ENCODE data around the gene GRIK2. TPM values are rescaled to one million over a fixed set of nuclear protein-coding genes. Genes with fewer than 3 reads are reported as not detected.

The GRIK2 gene
- total RNA-seq, 1 donor from 2014 or later = 95.5 TPM

GRCh38 chr6:101597693-101598092, 204.2 kb downstream of the GRIK2 start:
- Mint-ChIP-seq H3K4me3 (ENCODE audit: unreplicated experiment) (no peak overlapping the region), H3K36me3 (ENCODE audit: unreplicated experiment) (no peaks in the 10 kb centered on the region)
- DNase-seq = no peak

GRCh38 chr6:101605426-101605825, 211.9 kb downstream of the GRIK2 start:
- TF ChIP-seq, protein P1, sequence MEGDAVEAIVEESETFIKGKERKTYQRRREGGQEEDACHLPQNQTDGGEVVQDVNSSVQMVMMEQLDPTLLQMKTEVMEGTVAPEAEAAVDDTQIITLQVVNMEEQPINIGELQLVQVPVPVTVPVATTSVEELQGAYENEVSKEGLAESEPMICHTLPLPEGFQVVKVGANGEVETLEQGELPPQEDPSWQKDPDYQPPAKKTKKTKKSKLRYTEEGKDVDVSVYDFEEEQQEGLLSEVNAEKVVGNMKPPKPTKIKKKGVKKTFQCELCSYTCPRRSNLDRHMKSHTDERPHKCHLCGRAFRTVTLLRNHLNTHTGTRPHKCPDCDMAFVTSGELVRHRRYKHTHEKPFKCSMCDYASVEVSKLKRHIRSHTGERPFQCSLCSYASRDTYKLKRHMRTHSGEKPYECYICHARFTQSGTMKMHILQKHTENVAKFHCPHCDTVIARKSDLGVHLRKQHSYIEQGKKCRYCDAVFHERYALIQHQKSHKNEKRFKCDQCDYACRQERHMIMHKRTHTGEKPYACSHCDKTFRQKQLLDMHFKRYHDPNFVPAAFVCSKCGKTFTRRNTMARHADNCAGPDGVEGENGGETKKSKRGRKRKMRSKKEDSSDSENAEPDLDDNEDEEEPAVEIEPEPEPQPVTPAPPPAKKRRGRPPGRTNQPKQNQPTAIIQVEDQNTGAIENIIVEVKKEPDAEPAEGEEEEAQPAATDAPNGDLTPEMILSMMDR (IDR thresholded peaks at IDR 0.05; ENCODE audit: partially characterized antibody, unreplicated experiment) = no peak
- Mint-ChIP-seq H3K4me1 (ENCODE audit: low read depth, unreplicated experiment) (peaks cover 3% of the 10 kb centered on the region), H3K27me3 (ENCODE audit: unreplicated experiment) (no peaks in the 10 kb centered on the region), H3K27ac (ENCODE audit: unreplicated experiment) (no peak overlapping the region), H3K4me3 (ENCODE audit: unreplicated experiment) (no peak overlapping the region), H3K9me3 (ENCODE audit: unreplicated experiment) (peaks cover 2% of the 10 kb centered on the region), H3K36me3 (ENCODE audit: unreplicated experiment) (no peaks in the 10 kb centered on the region)
- no peak for DNase-seq

More at GRCh38 chr6:101597693-101598092, 204.2 kb downstream of the GRIK2 start:
- Mint-ChIP-seq H3K9me3 (ENCODE audit: unreplicated experiment) (peaks cover 4% of the 10 kb centered on the region), H3K27me3 (ENCODE audit: unreplicated experiment) (no peaks in the 10 kb centered on the region), H3K4me1 (ENCODE audit: low read depth, unreplicated experiment) (no peaks in the 10 kb centered on the region), H3K27ac (ENCODE audit: unreplicated experiment) (no peak overlapping the region)
- TF ChIP-seq, protein P1 (IDR thresholded peaks at IDR 0.05; ENCODE audit: partially characterized antibody, unreplicated experiment) = no peak

DNA sequence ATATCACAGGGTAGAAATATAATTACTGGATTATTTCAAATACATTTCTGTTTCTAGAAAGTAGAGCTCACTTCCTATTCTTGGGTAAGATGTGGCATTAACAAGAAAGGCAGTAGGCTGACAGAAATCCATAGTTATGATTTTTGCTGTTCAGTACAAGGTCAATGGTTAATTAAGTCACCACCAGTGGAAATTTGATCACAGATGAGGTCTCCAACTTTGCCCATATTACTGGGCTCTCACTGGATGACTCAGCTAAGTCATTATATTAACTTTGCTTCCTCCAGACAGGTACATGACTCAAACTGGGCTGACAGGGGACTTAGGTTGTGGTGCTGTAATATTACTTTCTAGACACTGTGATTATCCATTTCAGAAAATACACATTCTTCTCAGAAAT, 212.4 kb downstream of the GRIK2 start:
- H3K27ac Mint-ChIP-seq (ENCODE audit: unreplicated experiment) = no peak overlapping the region
- H3K4me3 Mint-ChIP-seq (ENCODE audit: unreplicated experiment) = no peak overlapping the region
- H3K36me3 Mint-ChIP-seq (ENCODE audit: unreplicated experiment) = no peaks in the 10 kb centered on the region
- no peaks in the 10 kb centered on the region for H3K27me3 Mint-ChIP-seq (ENCODE audit: unreplicated experiment)
- no peak for DNase-seq
- no peaks in the 10 kb centered on the region for H3K9me3 Mint-ChIP-seq (ENCODE audit: unreplicated experiment)
- H3K4me1 Mint-ChIP-seq (ENCODE audit: low read depth, unreplicated experiment) = peaks cover 3% of the 10 kb centered on the region
- TF ChIP-seq, protein P1 (IDR thresholded peaks at IDR 0.05; ENCODE audit: partially characterized antibody, unreplicated experiment) = no peak

- H3K36me3 Mint-ChIP-seq (ENCODE audit: unreplicated experiment) = no peaks in the 10 kb centered on the region
- H3K27ac Mint-ChIP-seq (ENCODE audit: unreplicated experiment) = no peak overlapping the region
- no peaks in the 10 kb centered on the region for H3K27me3 Mint-ChIP-seq (ENCODE audit: unreplicated experiment)
- no peaks in the 10 kb centered on the region for H3K9me3 Mint-ChIP-seq (ENCODE audit: unreplicated experiment)
- TF ChIP-seq, protein P1 (IDR thresholded peaks at IDR 0.05; ENCODE audit: partially characterized antibody, unreplicated experiment) = no peak
- DNase-seq = no peak
- no peak overlapping the region for H3K4me3 Mint-ChIP-seq (ENCODE audit: unreplicated experiment)
- peaks cover 3% of the 10 kb centered on the region for H3K4me1 Mint-ChIP-seq (ENCODE audit: low read depth, unreplicated experiment)
These were observed 213.7 kb downstream of the GRIK2 start for GRCh38 chr6:101607111-101607690.

GRCh38 chr6:101608703-101609102, 215.2 kb downstream of the GRIK2 start:
- Mint-ChIP-seq H3K27ac (ENCODE audit: unreplicated experiment) (no peak overlapping the region), H3K27me3 (ENCODE audit: unreplicated experiment) (no peaks in the 10 kb centered on the region), H3K4me3 (ENCODE audit: unreplicated experiment) (no peak overlapping the region), H3K9me3 (ENCODE audit: unreplicated experiment) (no peaks in the 10 kb centered on the region), H3K4me1 (ENCODE audit: low read depth, unreplicated experiment) (peaks cover 3% of the 10 kb centered on the region), H3K36me3 (ENCODE audit: unreplicated experiment) (no peaks in the 10 kb centered on the region)
- TF ChIP-seq, protein P1 (IDR thresholded peaks at IDR 0.05; ENCODE audit: partially characterized antibody, unreplicated experiment) = no peak
- no peak for DNase-seq
